Measurements from ENCODE around the gene CIB1. TPM values are rescaled to one million over a fixed set of nuclear protein-coding genes. Genes with fewer than 3 reads are reported as not detected.

CIB1 gene
- total RNA-seq, 2 donors from 2014 or later, result 212 to 216 TPM

- peak; percentile 46 for DNase-seq
- Histone ChIP-seq H3K27me3 (no peaks in the 10 kb centered on the region), H3K9me3 (no peaks in the 10 kb centered on the region), H3K4me1 (peaks cover 23% of the 10 kb centered on the region), H3K9ac (ENCODE audit: low read depth in 2 of 2, low read length in 2 of 2) (peak overlapping the region in 1 of 2 donors; percentile 46), H3K36me3 (peaks cover 7% of the 10 kb centered on the region), H3K4me3 (no peak overlapping the region), H3K27ac (peak overlapping the region; percentile 21)
- no peak for TF ChIP-seq CTCF (IDR thresholded peaks at IDR 0.05)
- intact Hi-C loops (cut with DNase I), result no loop called here
These were observed 34.7 kb upstream of the CIB1 start for GRCh38 chr15:90268415-90268814.

GRCh38 chr15:90266485-90266884 lies 32.7 kb upstream of the CIB1 start:
- Histone ChIP-seq H3K36me3 (peaks cover 7% of the 10 kb centered on the region), H3K27me3 (no peaks in the 10 kb centered on the region), H3K9ac (ENCODE audit: low read depth in 2 of 2, low read length in 2 of 2) (peak overlapping the region; percentile 85 to 98), H3K4me3 (peak overlapping the region; percentile 74), H3K9me3 (no peaks in the 10 kb centered on the region), H3K4me1 (peaks cover 23% of the 10 kb centered on the region), H3K27ac (peak overlapping the region; percentile 98)
- peak; percentile 60 for DNase-seq
- no peak for TF ChIP-seq CTCF (IDR thresholded peaks at IDR 0.05)
- intact Hi-C loops (cut with DNase I), result no loop called here

GRCh38 chr15:90266061-90266431 lies 32.3 kb upstream of the CIB1 start:
- intact Hi-C loops (cut with DNase I), result no loop called here

GRCh38 chr15:90265271-90266060 lies 31.7 kb upstream of the CIB1 start, which contains the start of gene NGRN:
NGRN (plus strand) TSS chr15:90265672; CDS start chr15:90265713, 41 bp downstream.
- intact Hi-C loops (cut with DNase I), result no loop called here
- Histone ChIP-seq H3K4me3 (peak within 1 kb of the TSS; percentile 74), H3K36me3 (no peaks in the 10 kb centered on the region), H3K9me3 (no peaks in the 10 kb centered on the region), H3K27ac (peak within 1 kb of the TSS; percentile 98), H3K27me3 (no peaks in the 10 kb centered on the region), H3K9ac (ENCODE audit: low read depth in 2 of 2, low read length in 2 of 2) (peak within 1 kb of the TSS; percentile 85 to 98), H3K4me1 (peaks cover 23% of the 10 kb centered on the region)
- DNase-seq, result peak; percentile 96
- TF ChIP-seq CTCF (IDR thresholded peaks at IDR 0.05), result no peak

More at GRCh38 chr15:90266061-90266431, 32.3 kb upstream of the CIB1 start:
- peaks cover 23% of the 10 kb centered on the region for H3K4me1 ChIP-seq
- H3K27me3 ChIP-seq, result no peaks in the 10 kb centered on the region
- H3K36me3 ChIP-seq, result peaks cover 3% of the 10 kb centered on the region
- H3K4me3 ChIP-seq, result peak overlapping the region; percentile 74
- TF ChIP-seq CTCF (IDR thresholded peaks at IDR 0.05), result no peak
- DNase-seq, result peak; percentile 60
- H3K9me3 ChIP-seq, result no peaks in the 10 kb centered on the region
- H3K9ac ChIP-seq (ENCODE audit: low read depth in 2 of 2, low read length in 2 of 2), result peak overlapping the region; percentile 85 to 98
- H3K27ac ChIP-seq, result peak overlapping the region; percentile 98

DNA sequence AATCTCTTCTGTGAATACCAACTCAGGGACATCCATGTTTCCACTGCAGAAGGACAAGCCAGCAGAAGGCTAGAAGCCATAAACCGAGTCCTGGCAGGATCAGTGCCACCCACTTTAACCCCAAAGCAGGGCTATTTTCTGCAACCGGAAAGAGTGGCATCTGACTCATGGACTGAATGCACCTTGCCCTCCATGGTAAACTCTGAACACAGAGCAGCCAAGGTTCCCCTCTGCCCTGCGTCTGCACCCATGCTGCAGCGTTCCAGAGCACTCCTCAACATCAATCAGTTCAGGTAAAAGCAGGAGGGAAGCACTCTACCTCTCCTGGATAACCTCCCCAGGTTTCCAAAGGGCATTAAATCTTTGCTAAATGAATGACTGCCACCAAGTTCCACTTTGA lies 30.9 kb upstream of the CIB1 start:
- intact Hi-C loops (cut with DNase I), result no loop called here
- H3K4me1 ChIP-seq, result peaks cover 23% of the 10 kb centered on the region
- peak; percentile 82 for DNase-seq

More for the DNA sequence above, 30.9 kb upstream of the CIB1 start:
- H3K36me3 ChIP-seq, result no peaks in the 10 kb centered on the region
- no peak for TF ChIP-seq CTCF (IDR thresholded peaks at IDR 0.05)
- peak overlapping the region; percentile 98 for H3K27ac ChIP-seq
- H3K9ac ChIP-seq (ENCODE audit: low read depth in 2 of 2, low read length in 2 of 2), result peak overlapping the region; percentile 85 to 98
- H3K9me3 ChIP-seq, result no peaks in the 10 kb centered on the region
- peak overlapping the region; percentile 74 for H3K4me3 ChIP-seq
- H3K27me3 ChIP-seq, result no peaks in the 10 kb centered on the region
